WTC11 (cell line): ENCODE data around the gene NXF1.
A peak's percentile ranks its signal among the peaks of the same experiment; 100 is the strongest.

ENCODE experiments used
- CTCF ChIP-seq: fragments of 200-600 bp; IDR thresholded peaks from 2 replicates; pipeline ENCODE4 v1.8.0; 2022; ENCODE audit warnings: antibody characterized with exemption
- GABPB1 ChIP-seq: sonication (generic); formaldehyde crosslinking; IDR thresholded peaks from 2 replicates; pipeline ENCODE4 v1.8.1; 2023; ENCODE audit warnings: mild to moderate bottlenecking, missing genetic modification reagents
- HMGXB4 ChIP-seq: sonication (generic); formaldehyde crosslinking; IDR thresholded peaks from 2 replicates; pipeline ENCODE4 v1.8.1; 2023; ENCODE audit warnings: mild to moderate bottlenecking, moderate library complexity, missing genetic modification reagents
- USF1 ChIP-seq: sonication (generic); formaldehyde crosslinking; IDR thresholded peaks from 2 replicates; pipeline ENCODE4 v1.8.0; 2022; ENCODE audit warnings: mild to moderate bottlenecking, missing genetic modification reagents
- USF2 ChIP-seq: sonication (generic); formaldehyde crosslinking; IDR thresholded peaks from 2 replicates; pipeline ENCODE4 v1.8.1; 2023; ENCODE audit warnings: mild to moderate bottlenecking, missing genetic modification reagents, moderate library complexity
- ZBTB21 ChIP-seq: sonication (generic); formaldehyde crosslinking; IDR thresholded peaks from 2 replicates; pipeline ENCODE4 v1.8.1; 2023; ENCODE audit warnings: mild to moderate bottlenecking, missing genetic modification reagents, borderline replicate concordance
- ZNF121 ChIP-seq: sonication (generic); formaldehyde crosslinking; IDR thresholded peaks from 2 replicates; pipeline ENCODE4 v1.8.0; 2023; ENCODE audit warnings: missing genetic modification reagents
- ZNF416 ChIP-seq: fragments of 250-450 bp; sonication (Bioruptor Pico); IDR thresholded peaks from 2 replicates; pipeline ENCODE4 v1.9.0; 2021; ENCODE audit warnings: mild to moderate bottlenecking, inconsistent platforms

- no peak for TF ChIP-seq CTCF
- peak; percentile 11; the same call in 1 of the 2 replicates for TF ChIP-seq ZNF121
- peak; percentile 77; the same call in 1 of the 2 replicates for TF ChIP-seq HMGXB4 (CRISPR knock-in tag)
- TF ChIP-seq USF2 (CRISPR knock-in tag), result peak; percentile 66
- peak; percentile 93; the same call in 1 of the 2 replicates for TF ChIP-seq ZBTB21
- TF ChIP-seq USF1 (CRISPR knock-in tag), result peak; percentile 61; the same call in 1 of the 2 replicates
- TF ChIP-seq ZNF416 (CRISPR knock-in tag), result peak; percentile 59; the same call in 1 of the 2 replicates
- peak; percentile 70; the same call in 1 of the 2 replicates for TF ChIP-seq GABPB1
These were observed 18.1 kb downstream of the NXF1 start, which contains the start of gene TMEM179B for GRCh38 chr11:62787005-62787759.
